SHP77 treated with DMSO at 0.1 percent for 48 hours (cell line): ENCODE data around the gene THUMPD3.

Source experiments
- DNase-seq: peaks from one replicate; lab custom pipeline; 2025; lab: John Stamatoyannopoulos, UW

The THUMPD3 gene

DNA sequence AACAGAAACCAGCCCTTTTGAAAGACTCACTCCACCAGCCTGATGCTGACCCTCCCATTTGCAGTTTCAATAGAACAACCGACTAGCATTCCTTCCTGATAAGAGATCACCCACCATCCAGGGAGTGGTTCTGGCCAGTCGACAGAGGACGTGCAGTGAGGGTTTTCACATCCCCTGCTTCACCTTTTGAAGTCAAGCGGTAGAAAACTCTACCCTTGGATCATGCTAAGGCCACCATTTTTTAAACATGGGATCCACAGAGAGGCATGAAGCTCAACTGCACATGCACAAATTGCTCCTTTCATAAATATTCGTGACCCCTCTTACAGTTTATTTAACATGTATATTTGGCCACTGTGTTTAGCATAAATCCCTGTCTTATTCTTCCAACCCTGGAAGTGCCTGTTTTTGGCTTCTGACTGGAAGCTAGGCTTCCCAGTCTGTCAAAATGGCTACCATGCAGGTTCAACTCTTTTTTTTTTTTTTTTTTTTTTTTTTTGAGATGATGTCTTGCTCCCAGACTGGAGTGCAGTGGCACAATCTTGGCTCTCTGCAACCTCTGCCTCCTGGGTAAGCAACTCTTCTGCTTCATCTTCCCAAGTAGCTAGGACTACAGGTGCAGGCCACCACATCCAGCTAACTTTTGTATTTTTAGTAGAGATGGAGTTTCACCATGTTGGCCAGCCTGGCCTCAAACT, 1.0 kb upstream of the THUMPD3 start:
- no peak for DNase-seq

DNA sequence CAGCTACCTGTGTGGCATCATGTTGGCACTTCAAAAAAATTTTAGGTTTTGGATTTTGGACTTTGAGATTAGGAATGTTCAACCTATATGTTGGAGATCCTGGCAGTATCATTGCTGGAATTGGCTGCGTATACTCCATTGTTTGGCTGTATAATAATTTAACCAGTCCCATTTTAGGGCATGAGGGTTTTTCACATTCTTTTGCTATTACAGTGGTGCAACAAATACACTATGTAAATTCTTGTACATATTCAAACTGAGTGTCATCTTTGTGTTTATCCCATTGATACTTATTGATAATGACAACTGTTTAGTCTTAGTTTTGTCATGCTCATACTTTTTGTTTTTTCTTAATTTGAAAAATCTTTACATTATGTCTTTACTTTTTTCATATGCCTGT, 6.7 kb downstream of the THUMPD3 start:
- no peak for DNase-seq

DNA sequence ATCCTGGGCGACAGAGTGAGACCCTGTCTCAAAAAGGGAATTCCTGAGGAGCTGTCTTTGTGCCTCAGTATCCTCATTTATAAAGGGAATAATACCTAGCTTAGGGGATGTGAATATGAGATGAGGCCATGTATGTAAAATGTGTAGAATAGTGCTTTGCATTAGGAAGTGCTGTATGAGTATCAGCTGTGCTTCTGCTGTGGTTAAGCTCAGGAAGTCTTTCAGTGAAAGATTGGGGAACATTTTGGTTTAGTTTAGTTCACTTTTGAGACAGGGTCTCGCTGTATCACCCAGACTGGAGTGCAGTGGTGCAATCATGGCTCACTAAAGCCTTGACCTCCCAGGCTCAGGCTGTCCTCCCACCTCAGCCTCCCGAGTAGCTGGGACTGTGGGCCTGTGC, 10.6 kb downstream of the THUMPD3 start:
- DNase-seq = no peak

DNA sequence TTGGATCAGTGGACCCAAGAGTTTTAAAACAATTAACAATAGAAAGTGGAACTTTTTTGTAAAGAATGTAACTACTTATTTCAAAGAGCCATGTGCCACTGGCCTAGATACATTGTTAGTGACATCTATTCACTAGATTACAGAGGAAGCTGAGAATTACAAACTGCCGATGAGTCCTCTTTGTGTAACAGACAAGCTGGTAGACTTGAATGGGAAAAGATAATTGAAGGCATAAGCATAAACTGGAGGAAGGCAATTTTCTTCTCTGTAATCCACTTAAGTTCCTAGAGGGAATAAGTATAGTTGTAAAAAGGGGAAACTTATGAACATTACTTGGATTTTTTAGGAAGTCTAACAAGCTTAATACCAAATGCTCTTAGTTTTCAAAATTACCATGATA, 15.1 kb downstream of the THUMPD3 start:
- no peak for DNase-seq

DNA sequence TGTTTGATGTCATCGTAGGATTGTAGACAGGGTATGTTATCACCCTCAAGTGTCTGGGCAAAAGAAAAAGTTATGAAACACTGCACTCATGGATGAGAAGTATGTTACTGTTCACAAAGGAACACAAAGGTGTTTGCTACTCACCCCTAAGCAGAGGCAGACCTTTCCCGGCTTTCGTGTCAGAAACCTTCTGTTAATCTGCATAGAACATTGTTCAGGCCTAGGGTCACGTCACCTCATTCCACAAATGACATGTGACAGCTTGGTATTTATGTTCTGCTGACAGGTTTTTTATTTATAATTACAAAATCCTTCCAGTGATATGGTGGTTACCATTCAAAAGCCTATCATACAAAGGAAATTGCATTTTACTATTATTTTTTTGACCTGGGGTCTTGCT, 16.5 kb downstream of the THUMPD3 start:
- no peak for DNase-seq

DNA sequence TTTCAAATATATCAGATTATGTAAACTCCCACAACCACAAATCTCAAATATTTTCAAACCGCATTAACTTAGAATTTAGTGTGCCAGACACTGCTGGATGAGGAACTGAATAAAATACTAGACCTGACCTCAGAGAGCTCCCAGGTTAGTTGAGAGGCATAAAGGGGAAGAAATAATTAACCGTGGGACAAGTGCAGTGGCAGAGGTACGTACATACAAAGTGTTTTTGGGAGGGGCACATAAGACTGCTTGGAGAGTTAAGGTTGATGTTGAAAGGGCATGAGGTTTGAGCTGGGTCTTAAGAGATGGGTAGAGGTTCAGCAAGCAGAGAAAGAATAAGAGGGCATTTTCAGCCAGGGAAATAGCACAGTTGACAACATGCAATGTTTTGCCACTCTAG, 17.2 kb downstream of the THUMPD3 start:
- no peak for DNase-seq

DNA sequence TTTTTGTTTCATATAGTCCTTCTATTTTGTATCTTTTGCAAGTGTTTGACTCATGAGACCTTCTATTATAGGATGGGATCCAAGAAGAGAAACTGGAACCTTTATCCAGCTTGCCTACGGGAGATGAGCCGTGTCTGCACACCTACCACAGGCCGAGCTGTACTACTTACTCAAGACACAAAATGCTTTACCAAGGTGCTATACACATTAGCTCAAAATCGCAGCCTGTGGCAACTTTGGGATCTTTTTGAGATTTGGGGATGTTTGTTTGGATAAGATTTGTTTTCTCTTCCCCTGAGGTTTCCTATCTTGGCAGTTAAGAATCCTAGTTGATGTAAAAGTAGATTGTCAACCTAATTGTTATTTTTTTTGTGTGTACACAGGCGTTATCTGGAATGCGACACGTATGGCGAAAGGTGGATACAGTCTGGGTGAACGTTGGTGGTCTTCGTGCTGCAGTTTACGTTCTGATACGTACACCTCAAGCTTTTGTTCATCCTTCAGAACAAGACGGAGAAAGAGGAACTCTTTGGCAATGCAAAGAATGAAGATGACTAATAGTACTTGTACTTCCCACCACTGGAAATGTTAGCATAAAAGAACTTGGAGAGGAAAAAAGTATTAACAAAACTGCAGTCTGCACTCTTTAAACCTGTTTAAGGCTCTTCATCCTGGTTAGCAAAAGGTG, 21.4 kb downstream of the THUMPD3 start:
- no peak for DNase-seq

DNA sequence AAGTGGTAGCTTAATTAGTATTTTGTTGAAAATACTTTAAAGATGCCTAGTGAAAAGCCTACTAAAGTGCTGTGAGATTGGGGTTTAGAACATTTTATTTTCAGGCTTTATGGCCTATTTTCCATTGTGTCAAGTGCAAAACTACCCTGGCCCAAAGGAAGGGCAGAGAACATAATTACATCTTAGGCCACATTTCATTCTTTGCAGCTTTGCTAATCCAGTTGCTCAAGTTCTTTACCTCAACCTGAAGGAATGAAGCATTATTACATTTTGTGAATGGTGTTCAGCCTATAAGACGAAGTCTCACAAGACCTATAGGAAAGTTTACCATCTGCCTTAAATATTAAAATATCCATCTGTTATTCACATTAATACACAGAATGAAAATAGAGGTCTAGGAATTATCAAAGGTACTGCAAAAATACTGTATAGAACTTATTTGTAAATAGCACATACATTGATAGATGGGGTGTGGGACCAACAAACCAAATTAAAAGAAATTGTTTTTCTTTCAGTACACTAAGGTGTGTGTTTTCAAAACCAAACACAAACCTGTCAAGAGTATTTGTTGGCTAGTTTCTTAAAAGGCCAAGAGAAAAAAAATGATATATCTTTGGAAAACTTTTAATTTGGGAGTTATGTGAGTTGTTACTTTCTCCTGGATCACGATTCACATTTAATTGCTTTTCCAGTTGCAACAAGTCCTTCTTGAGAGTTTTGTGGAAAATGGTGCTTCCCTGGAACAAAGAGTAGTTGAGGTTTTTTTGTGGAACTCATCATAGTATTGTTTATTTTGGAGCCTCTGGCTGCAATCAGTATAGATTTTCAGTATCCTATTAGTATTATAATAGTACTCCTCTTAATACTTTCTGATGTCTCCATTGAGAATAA, 22.6 kb downstream of the THUMPD3 start:
- DNase-seq = no peak

DNA sequence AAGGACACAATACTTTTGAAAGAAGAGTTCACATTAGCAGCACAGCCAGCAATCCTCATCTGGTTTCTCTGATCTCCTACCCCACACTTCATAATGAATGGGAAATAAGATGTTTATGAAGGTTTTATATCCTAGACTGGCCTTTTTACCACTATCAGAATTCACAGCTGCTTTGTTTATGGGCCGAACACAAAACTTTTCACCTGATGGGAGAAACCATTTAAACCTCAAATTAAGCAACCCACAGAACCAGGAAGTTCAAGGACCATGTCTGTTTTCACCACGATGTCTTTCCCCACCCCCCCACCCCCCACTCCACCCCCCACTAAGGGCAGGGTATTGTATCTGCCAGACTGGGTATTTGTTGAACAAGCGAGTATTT, 23.2 kb downstream of the THUMPD3 start:
- DNase-seq = no peak

DNA sequence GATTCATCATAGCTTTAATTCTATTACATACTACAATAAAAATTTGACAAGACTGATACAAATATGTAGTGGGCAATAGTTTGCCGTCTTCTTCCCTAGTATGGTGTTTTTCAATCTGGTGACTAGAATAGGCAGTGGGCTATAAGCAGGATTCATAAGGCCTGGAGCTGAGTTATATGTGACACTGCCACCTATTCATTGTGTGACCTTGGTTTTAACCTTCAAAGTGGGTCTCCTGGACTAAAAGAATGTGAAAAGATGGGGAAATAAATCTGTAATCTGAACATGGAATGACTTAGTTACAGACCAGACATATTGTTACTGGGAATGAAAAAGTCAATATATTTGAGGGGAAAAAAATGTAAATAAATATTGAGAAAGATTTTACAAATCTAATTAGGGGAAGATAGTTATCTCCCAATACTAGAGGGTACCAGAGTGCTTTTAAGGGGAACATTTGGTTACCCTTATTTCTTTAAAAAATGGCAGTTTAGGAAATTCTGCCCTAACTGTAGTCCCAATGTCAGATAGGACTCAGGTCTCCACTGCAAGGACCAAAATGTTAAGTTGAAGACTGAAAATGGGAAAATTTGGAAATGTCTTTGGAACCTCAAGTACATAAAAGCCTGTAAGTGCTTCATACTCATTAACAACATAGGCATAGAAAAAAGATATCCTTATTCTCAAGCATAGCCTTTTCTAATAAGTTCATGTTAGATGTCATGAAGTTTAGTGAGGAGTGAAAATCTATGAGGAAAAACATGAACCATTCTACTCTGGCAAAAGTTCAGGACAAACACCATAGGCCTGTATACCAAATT, 23.9 kb downstream of the THUMPD3 start:
- no peak for DNase-seq

DNA sequence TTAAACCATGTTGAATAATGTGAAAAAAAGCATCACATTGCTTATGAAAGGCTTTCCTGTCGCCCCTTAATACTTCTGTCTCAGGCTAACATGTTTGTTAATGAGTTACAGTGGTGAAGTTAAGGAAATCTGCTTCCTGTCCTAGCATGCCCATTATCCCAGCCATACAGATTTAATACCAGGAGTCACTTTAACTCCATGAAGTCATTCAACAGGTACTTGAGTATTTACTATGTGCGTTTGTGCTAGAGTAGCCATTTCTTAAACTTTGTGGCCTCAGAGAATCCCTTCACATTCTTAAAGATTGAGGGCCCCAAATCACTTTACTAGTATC, 24.4 kb downstream of the THUMPD3 start:
- DNase-seq = no peak

DNA sequence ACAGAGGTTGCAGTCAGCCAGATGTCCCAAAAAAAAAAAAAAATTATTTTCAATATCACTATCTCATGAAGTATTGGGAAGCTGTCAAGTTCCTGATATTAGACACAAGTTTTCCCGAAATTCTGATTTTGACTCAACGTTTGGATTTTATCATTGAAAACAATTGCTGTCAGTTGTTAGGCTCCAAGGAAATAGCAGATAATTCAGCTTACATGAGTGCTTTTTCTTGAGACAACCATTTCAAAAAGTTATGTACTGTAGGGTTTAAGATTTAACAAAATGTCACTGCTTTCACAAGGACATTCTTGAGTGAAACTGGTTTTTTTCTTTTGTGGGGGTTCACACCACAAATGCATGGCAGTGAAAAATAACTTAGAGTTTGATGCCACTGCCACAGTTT, 25.3 kb downstream of the THUMPD3 start:
- DNase-seq = no peak

DNA sequence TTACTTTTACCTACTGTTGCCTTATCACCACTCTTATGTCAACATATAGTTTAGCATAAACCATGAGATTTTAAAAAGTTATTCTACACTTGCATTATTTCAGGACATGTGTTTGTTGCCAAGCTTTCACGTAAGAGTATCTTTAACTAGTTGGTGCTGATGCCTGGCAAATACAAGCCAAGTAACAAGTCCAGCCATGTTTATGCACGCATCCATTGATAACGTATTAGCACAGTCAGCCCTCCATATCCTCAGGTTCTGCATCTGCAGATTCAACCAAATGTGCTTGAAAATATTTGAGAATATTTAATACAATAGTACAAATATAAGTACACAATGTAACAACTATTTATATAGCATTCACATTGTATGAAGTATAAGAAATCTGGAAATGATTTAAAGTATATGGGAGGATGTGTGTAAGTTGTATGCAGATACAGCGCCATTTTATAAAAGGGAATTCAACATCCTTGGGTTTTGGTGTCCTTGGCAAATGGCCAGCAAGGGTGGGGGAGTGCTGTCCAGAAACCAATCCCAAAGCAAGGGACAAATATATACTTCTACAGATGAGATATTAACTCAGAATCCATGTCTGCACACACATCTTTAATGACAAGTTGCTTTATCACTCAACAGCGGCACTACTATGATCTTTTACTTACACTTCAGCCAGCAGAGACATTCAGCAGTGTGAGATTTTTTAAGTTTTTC, 25.9 kb downstream of the THUMPD3 start:
- DNase-seq = no peak

DNA sequence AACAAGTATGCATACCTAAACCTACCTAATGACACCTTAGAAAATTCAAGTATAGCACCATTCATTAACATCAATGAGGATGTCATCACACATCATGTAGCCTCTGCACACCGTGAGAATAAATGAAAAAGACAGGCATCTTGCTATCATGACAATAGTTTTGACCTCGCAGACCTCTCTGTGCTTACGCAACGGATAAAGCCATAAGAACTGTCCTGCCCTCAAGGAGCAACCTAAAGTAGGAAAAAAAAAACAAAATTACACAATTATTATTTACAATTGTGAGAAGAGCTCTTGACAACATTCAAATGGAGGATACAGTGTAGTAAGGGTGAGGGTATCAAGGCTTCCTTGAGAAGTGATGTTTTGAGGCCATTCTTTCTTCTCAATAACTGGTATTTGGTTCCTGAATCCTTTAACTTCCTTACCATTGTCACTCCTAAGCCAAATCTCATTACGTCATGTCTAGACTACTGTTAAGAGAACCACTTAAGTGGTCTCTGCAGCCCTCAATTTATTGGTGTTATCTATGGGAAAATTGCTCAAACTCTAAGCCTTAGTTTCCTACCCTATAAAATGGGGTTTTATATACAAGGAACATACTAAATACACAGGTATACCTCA, 27.5 kb downstream of the THUMPD3 start:
- DNase-seq = no peak

DNA sequence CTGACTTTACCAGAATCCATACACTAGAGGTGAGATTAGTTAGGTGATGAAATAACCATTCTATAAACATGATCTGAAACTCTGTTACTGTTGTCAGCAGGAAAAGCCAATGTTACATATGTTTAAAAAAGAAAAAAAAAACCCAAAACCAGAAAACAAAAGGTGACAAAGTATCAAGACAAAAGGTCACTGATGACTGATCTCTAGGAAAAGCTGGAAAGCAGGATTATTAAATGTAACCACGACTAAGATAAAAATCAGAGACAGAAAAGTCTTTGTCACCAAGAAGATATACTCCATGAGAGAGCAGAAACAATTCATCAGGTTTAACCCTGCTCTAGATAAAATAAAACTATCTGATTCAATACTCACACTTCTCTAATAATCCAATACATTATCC, 29.2 kb downstream of the THUMPD3 start:
- no peak for DNase-seq

DNA sequence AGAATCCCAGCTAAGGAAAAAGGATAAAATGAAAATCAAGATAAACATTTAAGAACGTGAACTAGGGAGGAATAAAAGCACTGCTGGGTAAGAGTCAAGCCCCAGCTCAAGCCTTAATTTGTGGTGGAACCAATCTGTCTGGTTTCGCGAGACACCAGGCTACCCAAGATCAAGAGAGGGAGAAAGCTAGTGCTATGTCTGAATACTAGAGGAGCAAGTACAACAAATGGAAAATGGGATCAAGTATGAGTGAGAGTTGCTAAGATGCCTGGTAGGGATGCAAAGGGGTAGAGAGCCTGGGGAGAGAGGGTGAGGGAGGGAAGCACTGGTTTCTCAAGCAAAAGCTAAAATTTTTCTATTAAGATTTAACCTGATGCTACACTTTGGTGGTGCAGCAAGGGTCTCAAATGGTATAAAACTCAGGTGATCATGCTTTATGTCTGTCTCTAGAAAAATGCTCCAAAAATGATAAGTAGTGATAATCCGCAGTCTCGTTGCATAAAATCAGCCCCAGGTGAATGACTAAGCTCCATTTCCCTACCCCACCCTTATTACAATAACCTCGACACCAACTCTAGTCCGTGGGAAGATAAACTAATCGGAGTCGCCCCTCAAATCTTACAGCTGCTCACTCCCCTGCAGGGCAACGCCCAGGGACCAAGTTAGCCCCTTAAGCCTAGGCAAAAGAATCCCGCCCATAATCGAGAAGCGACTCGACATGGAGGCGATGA, 32.9 kb downstream of the THUMPD3 start:
- no peak for DNase-seq

DNA sequence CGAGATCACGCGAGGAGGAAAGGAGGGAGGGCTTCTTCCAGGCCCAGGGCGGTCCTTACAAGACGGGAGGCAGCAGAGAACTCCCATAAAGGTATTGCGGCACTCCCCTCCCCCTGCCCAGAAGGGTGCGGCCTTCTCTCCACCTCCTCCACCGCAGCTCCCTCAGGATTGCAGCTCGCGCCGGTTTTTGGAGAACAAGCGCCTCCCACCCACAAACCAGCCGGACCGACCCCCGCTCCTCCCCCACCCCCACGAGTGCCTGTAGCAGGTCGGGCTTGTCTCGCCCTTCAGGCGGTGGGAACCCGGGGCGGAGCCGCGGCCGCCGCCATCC, 33.4 kb downstream of the THUMPD3 start:
- peak; percentile 40 for DNase-seq

DNA sequence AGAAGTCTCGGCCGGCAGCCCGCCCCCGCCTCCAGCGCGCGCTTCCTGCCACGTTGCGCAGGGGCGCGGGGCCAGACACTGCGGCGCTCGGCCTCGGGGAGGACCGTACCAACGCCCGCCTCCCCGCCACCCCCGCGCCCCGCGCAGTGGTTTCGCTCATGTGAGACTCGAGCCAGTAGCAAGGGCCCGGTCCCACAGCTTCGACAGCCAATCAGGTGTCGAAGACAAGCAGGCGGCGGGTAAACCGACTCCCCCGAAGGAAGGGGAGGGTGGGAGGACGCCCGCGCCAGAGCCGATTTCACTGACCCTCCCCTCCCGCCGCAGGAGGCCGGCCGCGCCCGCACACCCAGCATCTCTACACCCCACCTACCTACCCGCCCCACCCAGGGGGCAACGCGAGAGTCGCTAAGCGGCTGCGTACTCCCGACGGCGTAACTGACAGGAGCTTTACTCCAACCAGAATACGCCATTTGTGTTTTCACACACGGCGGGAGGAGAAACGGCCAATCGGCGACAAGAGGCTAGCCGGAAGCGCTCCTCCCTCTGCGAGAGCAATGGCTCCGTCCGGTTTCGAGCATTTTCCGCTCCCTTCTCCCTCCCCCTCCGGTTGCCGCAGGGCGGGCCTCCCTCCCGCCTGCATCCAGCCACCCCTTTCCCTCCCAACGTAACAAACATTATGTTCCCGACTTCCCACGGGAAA, 33.9 kb downstream of the THUMPD3 start:
- peak; percentile 98 for DNase-seq

DNA sequence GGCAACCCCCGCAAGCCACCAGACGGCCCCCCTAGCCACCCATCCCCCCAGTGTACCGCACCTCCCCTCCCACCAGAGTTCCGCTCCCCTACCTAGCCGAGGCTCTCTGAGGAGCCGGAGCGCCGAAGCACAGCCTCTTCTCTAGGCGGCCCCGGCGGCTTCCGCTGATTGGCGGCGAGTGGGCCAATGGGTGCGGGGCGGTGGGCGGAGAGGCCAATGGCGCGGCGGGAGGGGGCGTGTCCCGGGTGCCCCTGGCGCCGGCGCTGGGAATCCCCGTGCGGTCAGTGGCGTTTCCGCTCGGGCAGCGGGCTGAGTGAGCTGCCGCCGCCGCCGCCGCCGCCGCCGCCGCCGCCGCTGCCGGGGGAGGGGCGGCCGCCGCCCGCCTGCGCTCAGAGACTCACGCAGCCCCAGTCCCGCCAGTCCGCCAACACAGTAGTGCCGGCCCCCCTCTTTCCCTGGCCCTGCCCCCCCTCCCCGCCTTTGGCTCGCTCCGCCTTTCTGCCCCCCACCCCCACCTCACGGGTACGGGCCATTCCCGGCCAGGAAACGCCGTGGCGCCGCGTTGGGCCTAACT, 34.6 kb downstream of the THUMPD3 start, which contains the start of gene SETD5:
SETD5 (plus strand) TSS at position 284 of the 574 bp plus-strand sequence. CDS start 31,324 bp downstream, outside the sequence.
- DNase-seq = peak; percentile 86
